ENCODE measurements around the gene VKORC1.
"Not testable (repeated sequence)": the region's sequence is repeated elsewhere in the genome, so short reads cannot be mapped to it uniquely, and the experiment has no call there.

The VKORC1 gene

GRCh38 chr16:31111881-31112466 lies 17.4 kb upstream of the VKORC1 start:
- peaks cover 35% of the 10 kb centered on the region for H3K36me3 ChIP-seq (ENCODE audit: control insufficient read depth, insufficient read depth, low read length)
- peaks cover 6% of the 10 kb centered on the region; the same call in 1 of the 2 replicates for H3K4me1 ChIP-seq (ENCODE audit: control insufficient read depth, insufficient read depth, low read length)
- no peak overlapping the region for H3K4me3 ChIP-seq (ENCODE audit: low read depth, low read length)
- H3K27ac ChIP-seq (ENCODE audit: low read depth, low read length) = no peak overlapping the region
- no peaks in the 10 kb centered on the region for H3K27me3 ChIP-seq (ENCODE audit: control insufficient read depth, insufficient read depth, low read length)
- no peaks in the 10 kb centered on the region for H3K9me3 ChIP-seq (ENCODE audit: control insufficient read depth, insufficient read depth, low read length)
- no peak overlapping the region for H3K9ac ChIP-seq (ENCODE audit: low read depth, low read length)

GRCh38 chr16:31110106-31111034 lies 15.8 kb upstream of the VKORC1 start:
- peaks cover 35% of the 10 kb centered on the region for H3K36me3 ChIP-seq (ENCODE audit: control insufficient read depth, insufficient read depth, low read length)
- no peak overlapping the region for H3K27ac ChIP-seq (ENCODE audit: low read depth, low read length)
- no peak overlapping the region for H3K9ac ChIP-seq (ENCODE audit: low read depth, low read length)
- H3K27me3 ChIP-seq (ENCODE audit: control insufficient read depth, insufficient read depth, low read length) = no peaks in the 10 kb centered on the region
- no peaks in the 10 kb centered on the region for H3K9me3 ChIP-seq (ENCODE audit: control insufficient read depth, insufficient read depth, low read length)
- peaks cover 6% of the 10 kb centered on the region for H3K4me1 ChIP-seq (ENCODE audit: control insufficient read depth, insufficient read depth, low read length)
- H3K4me3 ChIP-seq (ENCODE audit: low read depth, low read length) = no peak overlapping the region

GRCh38 chr16:31109622-31110021 lies 15.0 kb upstream of the VKORC1 start:
- no peak overlapping the region for H3K9ac ChIP-seq (ENCODE audit: low read depth, low read length)
- no peaks in the 10 kb centered on the region for H3K27me3 ChIP-seq (ENCODE audit: control insufficient read depth, insufficient read depth, low read length)
- no peak overlapping the region for H3K27ac ChIP-seq (ENCODE audit: low read depth, low read length)
- H3K9me3 ChIP-seq (ENCODE audit: control insufficient read depth, insufficient read depth, low read length) = no peaks in the 10 kb centered on the region
- H3K4me3 ChIP-seq (ENCODE audit: low read depth, low read length) = no peak overlapping the region
- peaks cover 6% of the 10 kb centered on the region for H3K4me1 ChIP-seq (ENCODE audit: control insufficient read depth, insufficient read depth, low read length)
- H3K36me3 ChIP-seq (ENCODE audit: control insufficient read depth, insufficient read depth, low read length) = peaks cover 35% of the 10 kb centered on the region

GRCh38 chr16:31108794-31109558 lies 14.4 kb upstream of the VKORC1 start:
- Histone ChIP-seq H3K4me3 (ENCODE audit: low read depth, low read length) (peak overlapping the region; percentile 85), H3K27ac (ENCODE audit: low read depth, low read length) (no peak overlapping the region), H3K4me1 (ENCODE audit: control insufficient read depth, insufficient read depth, low read length) (peaks cover 6% of the 10 kb centered on the region), H3K36me3 (ENCODE audit: control insufficient read depth, insufficient read depth, low read length) (peaks cover 35% of the 10 kb centered on the region), H3K27me3 (ENCODE audit: control insufficient read depth, insufficient read depth, low read length) (no peaks in the 10 kb centered on the region), H3K9me3 (ENCODE audit: control insufficient read depth, insufficient read depth, low read length) (no peaks in the 10 kb centered on the region), H3K9ac (ENCODE audit: low read depth, low read length) (peak overlapping the region; percentile 64; the same call in 1 of the 2 replicates)

- H3K9me3 ChIP-seq (ENCODE audit: control insufficient read depth, insufficient read depth, low read length) = no peaks in the 10 kb centered on the region
- no peak within 1 kb of the TSS for H3K27ac ChIP-seq (ENCODE audit: low read depth, low read length)
- H3K4me1 ChIP-seq (ENCODE audit: control insufficient read depth, insufficient read depth, low read length) = peaks cover 6% of the 10 kb centered on the region
- H3K9ac ChIP-seq (ENCODE audit: low read depth, low read length) = peak within 1 kb of the TSS; percentile 64; the same call in 1 of the 2 replicates
- H3K36me3 ChIP-seq (ENCODE audit: control insufficient read depth, insufficient read depth, low read length) = peaks cover 35% of the 10 kb centered on the region
- H3K4me3 ChIP-seq (ENCODE audit: low read depth, low read length) = peak within 1 kb of the TSS; percentile 85
- no peaks in the 10 kb centered on the region for H3K27me3 ChIP-seq (ENCODE audit: control insufficient read depth, insufficient read depth, low read length)
Observed at GRCh38 chr16:31108035-31108793, 13.6 kb upstream of the VKORC1 start, which contains the start of gene BCKDK. TSS of gene BCKDK (plus strand) at chr16:31108386. CDS start at chr16:31109224, 838 bp downstream.

- Histone ChIP-seq H3K4me1 (ENCODE audit: control insufficient read depth, insufficient read depth, low read length) (peaks cover 6% of the 10 kb centered on the region), H3K27me3 (ENCODE audit: control insufficient read depth, insufficient read depth, low read length) (no peaks in the 10 kb centered on the region), H3K9me3 (ENCODE audit: control insufficient read depth, insufficient read depth, low read length) (no peaks in the 10 kb centered on the region), H3K27ac (ENCODE audit: low read depth, low read length) (no peak overlapping the region), H3K9ac (ENCODE audit: low read depth, low read length) (no peak overlapping the region), H3K36me3 (ENCODE audit: control insufficient read depth, insufficient read depth, low read length) (peaks cover 30% of the 10 kb centered on the region), H3K4me3 (ENCODE audit: low read depth, low read length) (no peak overlapping the region)
Observed at GRCh38 chr16:31107465-31107867, 12.9 kb upstream of the VKORC1 start.

GRCh38 chr16:31106509-31107464 lies 12.2 kb upstream of the VKORC1 start:
- Histone ChIP-seq H3K4me1 (ENCODE audit: control insufficient read depth, insufficient read depth, low read length) (peaks cover 6% of the 10 kb centered on the region), H3K9me3 (ENCODE audit: control insufficient read depth, insufficient read depth, low read length) (no peaks in the 10 kb centered on the region), H3K4me3 (ENCODE audit: low read depth, low read length) (no peak overlapping the region), H3K27me3 (ENCODE audit: control insufficient read depth, insufficient read depth, low read length) (no peaks in the 10 kb centered on the region), H3K9ac (ENCODE audit: low read depth, low read length) (no peak overlapping the region), H3K36me3 (ENCODE audit: control insufficient read depth, insufficient read depth, low read length) (peaks cover 23% of the 10 kb centered on the region), H3K27ac (ENCODE audit: low read depth, low read length) (no peak overlapping the region)

GRCh38 chr16:31105677-31106213 lies 11.1 kb upstream of the VKORC1 start:
- Histone ChIP-seq H3K9ac (ENCODE audit: low read depth, low read length) (no peak overlapping the region), H3K9me3 (ENCODE audit: control insufficient read depth, insufficient read depth, low read length) (no peaks in the 10 kb centered on the region), H3K27me3 (ENCODE audit: control insufficient read depth, insufficient read depth, low read length) (no peaks in the 10 kb centered on the region), H3K4me3 (ENCODE audit: low read depth, low read length) (no peak overlapping the region), H3K27ac (ENCODE audit: low read depth, low read length) (no peak overlapping the region), H3K4me1 (ENCODE audit: control insufficient read depth, insufficient read depth, low read length) (peaks cover 6% of the 10 kb centered on the region), H3K36me3 (ENCODE audit: control insufficient read depth, insufficient read depth, low read length) (peaks cover 13% of the 10 kb centered on the region)

GRCh38 chr16:31100876-31101641 lies 6.5 kb upstream of the VKORC1 start:
- H3K27me3 ChIP-seq (ENCODE audit: control insufficient read depth, insufficient read depth, low read length); H3K9me3 ChIP-seq (ENCODE audit: control insufficient read depth, insufficient read depth, low read length); H3K9ac ChIP-seq (ENCODE audit: low read depth, low read length); H3K4me1 ChIP-seq (ENCODE audit: control insufficient read depth, insufficient read depth, low read length); H3K27ac ChIP-seq (ENCODE audit: low read depth, low read length); H3K4me3 ChIP-seq (ENCODE audit: low read depth, low read length); H3K36me3 ChIP-seq (ENCODE audit: control insufficient read depth, insufficient read depth, low read length): not testable (repeated sequence)

Measured in HUES48 (cell line).